WI38 (cell line): ENCODE results near the gene CCBE1.

Experiments used
- H3K4me3 ChIP-seq: 2 replicates; pipeline ENCODE4 v1.5.1; 2011; ENCODE audit warnings: low read depth, mild to moderate bottlenecking, control low read depth, low read length
- TF ChIP-seq, protein P1 (sequence below): IDR thresholded peaks from 2 replicates; pipeline ENCODE4 v1.5.1; 2012; ENCODE audit warnings: low read depth, mild to moderate bottlenecking, control low read depth, low read length

Gene CCBE1

GRCh38 chr18:59458575-59458974 lies 238.6 kb downstream of the CCBE1 start:
- no peak overlapping the region for H3K4me3 ChIP-seq
- TF ChIP-seq, protein P1, sequence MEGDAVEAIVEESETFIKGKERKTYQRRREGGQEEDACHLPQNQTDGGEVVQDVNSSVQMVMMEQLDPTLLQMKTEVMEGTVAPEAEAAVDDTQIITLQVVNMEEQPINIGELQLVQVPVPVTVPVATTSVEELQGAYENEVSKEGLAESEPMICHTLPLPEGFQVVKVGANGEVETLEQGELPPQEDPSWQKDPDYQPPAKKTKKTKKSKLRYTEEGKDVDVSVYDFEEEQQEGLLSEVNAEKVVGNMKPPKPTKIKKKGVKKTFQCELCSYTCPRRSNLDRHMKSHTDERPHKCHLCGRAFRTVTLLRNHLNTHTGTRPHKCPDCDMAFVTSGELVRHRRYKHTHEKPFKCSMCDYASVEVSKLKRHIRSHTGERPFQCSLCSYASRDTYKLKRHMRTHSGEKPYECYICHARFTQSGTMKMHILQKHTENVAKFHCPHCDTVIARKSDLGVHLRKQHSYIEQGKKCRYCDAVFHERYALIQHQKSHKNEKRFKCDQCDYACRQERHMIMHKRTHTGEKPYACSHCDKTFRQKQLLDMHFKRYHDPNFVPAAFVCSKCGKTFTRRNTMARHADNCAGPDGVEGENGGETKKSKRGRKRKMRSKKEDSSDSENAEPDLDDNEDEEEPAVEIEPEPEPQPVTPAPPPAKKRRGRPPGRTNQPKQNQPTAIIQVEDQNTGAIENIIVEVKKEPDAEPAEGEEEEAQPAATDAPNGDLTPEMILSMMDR: no peak

DNA sequence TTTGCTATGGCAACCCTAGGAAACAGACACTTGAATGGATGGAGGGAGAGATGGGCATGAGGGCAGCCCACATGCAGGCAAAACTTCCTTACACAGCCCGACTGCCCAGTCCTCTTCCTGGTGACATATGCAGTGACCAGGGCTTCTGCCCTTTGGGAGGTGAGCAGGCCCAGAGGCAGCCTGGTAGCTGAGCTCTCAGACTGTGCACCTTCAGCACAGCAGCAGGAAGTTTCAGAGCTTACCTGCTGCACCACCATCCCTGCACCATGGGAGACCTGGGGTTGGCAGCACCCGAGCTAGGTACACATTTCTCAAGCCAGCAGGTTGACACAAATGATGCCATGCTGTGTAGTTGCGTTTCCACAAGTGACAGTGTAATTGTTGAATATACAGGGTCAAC lies 240.6 kb downstream of the CCBE1 start:
- no peak overlapping the region for H3K4me3 ChIP-seq
- TF ChIP-seq, protein P1: no peak

DNA sequence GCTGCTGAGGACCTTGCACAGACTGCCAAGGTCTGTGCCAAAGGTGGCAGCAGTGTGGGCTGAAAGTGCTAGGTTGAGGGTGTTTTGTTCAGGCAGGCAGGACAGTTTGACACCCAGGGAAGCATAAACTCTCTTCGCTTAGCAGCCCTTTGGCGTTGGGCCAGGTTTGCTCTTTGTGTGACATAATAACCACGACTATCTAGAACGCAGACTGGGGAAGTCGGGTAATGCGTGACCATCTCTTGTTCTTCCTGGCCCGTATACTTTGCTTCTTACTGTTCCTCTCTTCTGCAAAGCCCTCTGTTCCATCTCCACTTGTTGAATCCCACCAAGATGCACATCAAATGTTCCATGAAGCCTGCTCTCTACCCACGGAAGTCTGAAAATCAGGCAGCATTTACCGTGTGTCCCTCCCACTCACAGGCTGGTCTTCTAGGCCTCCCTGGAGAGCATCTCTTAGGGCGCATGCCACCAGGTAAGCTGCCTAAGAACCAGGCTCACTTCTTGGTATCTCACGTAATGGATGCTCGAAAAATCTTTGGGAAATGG lies 241.4 kb downstream of the CCBE1 start:
- TF ChIP-seq, protein P1: no peak
- no peak overlapping the region for H3K4me3 ChIP-seq

DNA sequence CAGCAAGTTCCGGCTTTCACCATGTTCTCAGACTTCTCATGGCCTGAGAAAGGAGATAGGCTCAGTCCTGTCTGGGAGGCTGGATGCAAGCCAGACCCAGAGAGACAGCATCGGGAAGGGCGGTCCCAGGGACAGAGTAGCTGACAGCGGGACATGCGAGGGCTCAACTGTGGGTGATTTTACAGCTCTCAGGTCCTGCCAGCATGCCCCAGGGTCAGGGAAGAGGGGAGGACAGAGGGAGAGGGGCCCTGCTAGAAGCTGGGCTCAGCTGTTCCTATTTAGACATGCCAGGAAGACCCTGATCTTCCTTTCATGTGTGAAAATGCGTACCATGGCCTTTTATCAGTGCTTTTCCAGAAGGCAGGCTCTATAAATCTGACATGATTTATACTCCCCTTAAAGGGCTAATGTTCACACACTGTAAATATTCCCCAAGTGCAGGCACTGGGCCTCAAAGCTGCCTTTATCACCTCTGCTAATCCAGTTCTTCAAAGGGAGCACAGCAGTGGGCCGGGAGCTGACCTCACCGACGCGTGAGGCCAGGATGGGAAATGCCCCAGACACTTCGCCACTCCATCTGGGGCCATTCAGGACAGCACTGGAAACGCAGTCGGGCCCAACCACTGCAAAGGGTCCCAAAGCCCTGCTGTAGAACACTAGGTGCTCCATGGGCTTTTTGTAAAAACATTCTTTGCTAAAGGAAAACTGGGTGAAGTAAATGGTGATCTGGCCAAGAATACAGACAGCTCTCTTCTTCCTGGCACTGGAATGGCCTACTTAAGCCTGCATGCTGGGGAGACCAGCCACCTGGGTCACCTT lies 242.1 kb downstream of the CCBE1 start:
- H3K4me3 ChIP-seq: no peak overlapping the region
- TF ChIP-seq, protein P1: no peak

- TF ChIP-seq, protein P1: no peak
- H3K4me3 ChIP-seq: no peak overlapping the region
Measured at GRCh38 chr18:59453468-59453961, 243.7 kb downstream of the CCBE1 start.

DNA sequence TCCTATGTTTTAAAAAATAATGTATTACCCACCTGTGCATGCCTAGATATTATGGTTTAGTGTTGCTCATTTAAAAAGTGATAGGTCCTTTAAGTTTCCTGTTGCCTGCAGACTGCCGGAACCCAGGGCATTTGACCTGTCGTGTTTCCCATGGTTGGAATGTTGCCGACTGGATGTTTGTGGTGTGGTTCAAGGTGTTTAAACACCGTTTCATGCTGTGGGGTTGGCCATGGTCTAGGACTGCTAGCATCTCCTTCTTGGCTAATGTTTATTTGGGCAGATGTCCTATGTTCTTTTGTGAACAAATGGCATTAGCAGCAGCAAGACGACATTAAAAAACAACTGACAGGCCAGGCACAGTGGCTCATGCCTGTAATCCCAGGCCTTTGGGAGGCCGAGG lies 245.3 kb downstream of the CCBE1 start:
- TF ChIP-seq, protein P1: no peak
- H3K4me3 ChIP-seq: no peak overlapping the region

DNA sequence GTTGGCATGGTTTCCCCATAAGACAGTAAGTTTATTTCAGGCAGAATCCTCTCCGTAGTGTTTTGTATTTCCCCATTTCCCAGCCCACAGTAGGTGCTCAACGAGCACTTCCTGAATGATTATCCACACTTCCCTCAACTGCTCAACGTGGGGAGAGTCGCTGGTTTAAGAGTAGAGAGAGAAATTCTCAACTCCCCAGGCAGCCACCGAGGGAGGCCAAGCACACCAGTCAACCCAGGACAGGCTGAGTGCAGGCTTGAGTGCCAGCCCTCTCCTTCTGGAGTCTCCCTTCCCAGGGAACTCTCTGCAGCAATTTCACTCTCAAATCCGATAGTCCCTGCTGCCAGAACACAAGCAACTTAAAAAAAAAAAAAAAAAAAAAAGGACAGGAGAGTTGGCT lies 246.2 kb downstream of the CCBE1 start:
- TF ChIP-seq, protein P1: no peak
- no peak overlapping the region for H3K4me3 ChIP-seq
